ENCODE results near the gene RTF2. TPM values are rescaled to one million over a fixed set of nuclear protein-coding genes. Genes with fewer than 3 reads are reported as not detected.
"Not testable (repeated sequence)": the region's sequence is repeated elsewhere in the genome, so short reads cannot be mapped to it uniquely, and the experiment has no call there.

The RTF2 gene
- total and polyA plus RNA-seq, 7 donors, result 47.6 to 84.6 (median 62.4) TPM

DNA sequence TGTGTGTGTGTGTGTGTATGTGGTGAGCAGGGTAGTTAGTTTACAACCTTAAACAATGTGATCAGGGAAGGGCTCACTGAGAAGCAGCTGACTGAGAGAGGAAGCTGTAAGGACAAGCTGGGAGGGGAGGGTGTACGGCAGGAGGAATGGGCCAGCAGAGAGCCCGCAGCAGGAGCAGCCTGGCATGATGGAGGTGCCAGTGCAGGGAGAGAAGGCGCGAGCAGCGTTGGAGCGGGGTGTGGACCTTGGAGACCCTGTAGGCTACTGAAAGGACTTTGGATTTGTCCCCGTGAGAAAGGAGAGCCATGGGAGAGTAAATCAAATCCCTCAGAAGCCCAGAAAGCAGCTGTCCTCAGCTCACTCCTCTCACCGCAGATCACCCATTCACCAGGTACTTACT is 83.1 kb downstream of the RTF2 start:
- H3K27ac ChIP-seq, result no peak overlapping the region
- WGBS, 2 donors, result 87 to 93% methylated on average over 8 of the region's 8 CpGs
- intact Hi-C loops (cut with DNase I), result loop anchor here (5.0 to 10.0 kb wide), 3 partner anchors 393 to 796 kb away; no protein-coding TSS in a partner anchor
- no peak for DNase-seq
- no peaks in the 10 kb centered on the region for H3K36me3 ChIP-seq
- no peak for TF ChIP-seq POLR2AphosphoS5 (IDR thresholded peaks at IDR 0.05)
- no peak for TF ChIP-seq POLR2A (IDR thresholded peaks at IDR 0.05)
- TF ChIP-seq EP300 (IDR thresholded peaks at IDR 0.05), result no peak
- TF ChIP-seq, protein P1, sequence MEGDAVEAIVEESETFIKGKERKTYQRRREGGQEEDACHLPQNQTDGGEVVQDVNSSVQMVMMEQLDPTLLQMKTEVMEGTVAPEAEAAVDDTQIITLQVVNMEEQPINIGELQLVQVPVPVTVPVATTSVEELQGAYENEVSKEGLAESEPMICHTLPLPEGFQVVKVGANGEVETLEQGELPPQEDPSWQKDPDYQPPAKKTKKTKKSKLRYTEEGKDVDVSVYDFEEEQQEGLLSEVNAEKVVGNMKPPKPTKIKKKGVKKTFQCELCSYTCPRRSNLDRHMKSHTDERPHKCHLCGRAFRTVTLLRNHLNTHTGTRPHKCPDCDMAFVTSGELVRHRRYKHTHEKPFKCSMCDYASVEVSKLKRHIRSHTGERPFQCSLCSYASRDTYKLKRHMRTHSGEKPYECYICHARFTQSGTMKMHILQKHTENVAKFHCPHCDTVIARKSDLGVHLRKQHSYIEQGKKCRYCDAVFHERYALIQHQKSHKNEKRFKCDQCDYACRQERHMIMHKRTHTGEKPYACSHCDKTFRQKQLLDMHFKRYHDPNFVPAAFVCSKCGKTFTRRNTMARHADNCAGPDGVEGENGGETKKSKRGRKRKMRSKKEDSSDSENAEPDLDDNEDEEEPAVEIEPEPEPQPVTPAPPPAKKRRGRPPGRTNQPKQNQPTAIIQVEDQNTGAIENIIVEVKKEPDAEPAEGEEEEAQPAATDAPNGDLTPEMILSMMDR (IDR thresholded peaks at IDR 0.05), result no peak
- H3K4me1 ChIP-seq, result peaks cover 0 to 9% (median 6%) of the 10 kb centered on the region in 4 donors
- no peak overlapping the region for H3K4me3 ChIP-seq
- H3K9me3 ChIP-seq, result no peaks in the 10 kb centered on the region
- H3K27me3 ChIP-seq, result no peaks in the 10 kb centered on the region

DNA sequence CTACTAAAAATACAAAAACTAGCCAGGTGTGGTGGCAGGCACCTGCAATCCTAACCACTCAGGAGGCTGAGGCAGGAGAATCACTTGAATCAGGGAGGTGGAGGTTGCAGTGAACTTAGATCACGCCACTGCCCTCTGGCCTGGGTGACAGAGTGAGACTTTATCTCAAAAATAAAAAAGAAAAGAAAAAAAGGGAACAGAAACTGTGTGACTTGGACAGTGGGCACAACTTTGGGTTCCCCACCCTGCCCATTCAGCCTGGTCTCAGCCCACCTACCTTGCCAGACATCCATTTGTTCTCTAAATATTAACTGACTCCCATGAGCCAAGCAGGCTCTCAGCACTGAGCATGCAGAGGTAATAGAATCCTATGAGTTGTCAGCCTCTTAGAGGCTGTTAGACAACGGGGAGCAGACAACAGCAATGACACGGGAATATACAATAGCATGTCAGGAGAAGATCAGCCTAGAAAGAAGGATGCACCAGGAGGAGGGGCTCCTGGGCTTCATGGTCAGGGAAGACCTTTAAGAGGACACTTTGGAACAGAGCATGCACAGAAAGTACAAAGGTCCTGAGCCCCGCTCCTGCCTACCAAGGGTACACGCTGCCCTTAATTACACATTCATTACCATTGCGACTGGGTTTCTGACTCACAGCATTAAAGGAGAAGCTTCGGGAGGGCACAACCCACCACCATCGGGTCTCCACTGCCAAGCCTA is 84.6 kb downstream of the RTF2 start:
- Histone ChIP-seq H3K4me3 (no peak overlapping the region), H3K27me3 (no peaks in the 10 kb centered on the region), H3K36me3 (no peaks in the 10 kb centered on the region), H3K27ac (no peak overlapping the region), H3K4me1 (peaks cover 0 to 9% (median 6%) of the 10 kb centered on the region in 4 donors), H3K9me3 (no peaks in the 10 kb centered on the region)
- intact Hi-C loops (cut with DNase I), result loop anchor here (5.0 to 10.0 kb wide), 3 partner anchors 392 to 794 kb away; no protein-coding TSS in a partner anchor
- 45 to 73% methylated on average over 8 of the region's 8 CpGs for WGBS, 2 donors
- DNase-seq, result no peak
- TF ChIP-seq EP300 (IDR thresholded peaks at IDR 0.05), result no peak
- no peak for TF ChIP-seq POLR2AphosphoS5 (IDR thresholded peaks at IDR 0.05)
- TF ChIP-seq, protein P1 (IDR thresholded peaks at IDR 0.05), result no peak
- no peak for TF ChIP-seq POLR2A (IDR thresholded peaks at IDR 0.05)

DNA sequence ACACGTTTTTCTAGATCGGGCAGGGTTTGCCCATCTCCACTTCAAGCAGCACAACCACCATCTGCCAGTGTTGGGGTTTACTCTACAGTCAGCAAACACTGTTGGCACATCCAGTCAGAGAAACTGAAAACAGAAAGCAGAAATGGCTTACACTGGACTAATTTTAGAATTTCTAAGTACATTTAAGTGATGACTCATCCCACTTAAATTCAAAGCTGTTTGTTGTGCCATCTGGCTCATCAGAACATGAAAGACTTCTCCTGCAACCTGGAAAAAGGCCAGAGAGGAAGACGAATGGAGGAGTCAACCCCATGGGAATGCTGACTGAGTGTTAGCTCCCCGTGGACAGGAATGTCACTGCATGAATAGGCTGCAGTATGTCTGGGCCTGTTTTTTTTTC is 86.4 kb downstream of the RTF2 start:
- WGBS, 2 donors, result 3 to 15% methylated on average over 4 of the region's 4 CpGs
- Histone ChIP-seq H3K9me3 (no peaks in the 10 kb centered on the region), H3K36me3 (no peaks in the 10 kb centered on the region), H3K27me3 (no peaks in the 10 kb centered on the region), H3K4me3 (no peak overlapping the region), H3K27ac (no peak overlapping the region), H3K4me1 (peaks cover 0 to 9% (median 6%) of the 10 kb centered on the region in 4 donors)
- peak in 3 of 4 donors; percentile 50 to 68 (median 54) for TF ChIP-seq POLR2AphosphoS5 (IDR thresholded peaks at IDR 0.05)
- no peak for TF ChIP-seq EP300 (IDR thresholded peaks at IDR 0.05)
- intact Hi-C loops (cut with DNase I), result loop anchor here (5.0 to 10.0 kb wide), 3 partner anchors 390 to 792 kb away; no protein-coding TSS in a partner anchor
- no peak for DNase-seq

DNA sequence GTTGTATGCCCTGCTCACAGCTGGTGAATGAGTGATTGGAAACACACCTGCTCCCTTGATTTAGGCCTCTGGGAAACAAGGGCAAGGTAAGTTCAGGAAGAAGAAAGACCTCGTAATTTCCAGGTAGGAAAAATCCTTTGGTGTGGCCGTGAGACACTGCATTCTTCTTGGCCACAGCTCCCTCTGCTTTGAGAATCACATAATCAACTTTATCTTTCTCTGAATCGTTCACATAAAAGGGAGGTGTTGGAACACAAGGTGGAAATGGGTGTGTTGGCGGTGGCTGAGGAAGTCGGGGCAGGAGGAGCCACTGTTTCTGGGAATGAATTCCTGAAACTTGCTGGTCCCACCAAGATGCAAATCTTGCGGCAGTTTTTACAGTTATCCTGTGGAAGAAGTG is 90.5 kb downstream of the RTF2 start:
- no peaks in the 10 kb centered on the region for H3K9me3 ChIP-seq
- no peak overlapping the region for H3K27ac ChIP-seq
- H3K4me1 ChIP-seq, result peaks cover 0 to 9% (median 6%) of the 10 kb centered on the region in 4 donors
- DNase-seq, result no peak
- intact Hi-C loops (cut with DNase I), result loop anchor here (10.0 kb wide), 1 partner anchor 386 kb away; no protein-coding TSS in a partner anchor
- TF ChIP-seq POLR2AphosphoS5 (IDR thresholded peaks at IDR 0.05) (no peak), EP300 (IDR thresholded peaks at IDR 0.05) (no peak)
- WGBS, 2 donors, result 38 to 68% methylated on average over 6 of the region's 6 CpGs
- no peaks in the 10 kb centered on the region for H3K36me3 ChIP-seq
- no peak overlapping the region for H3K4me3 ChIP-seq
- no peaks in the 10 kb centered on the region for H3K27me3 ChIP-seq

DNA sequence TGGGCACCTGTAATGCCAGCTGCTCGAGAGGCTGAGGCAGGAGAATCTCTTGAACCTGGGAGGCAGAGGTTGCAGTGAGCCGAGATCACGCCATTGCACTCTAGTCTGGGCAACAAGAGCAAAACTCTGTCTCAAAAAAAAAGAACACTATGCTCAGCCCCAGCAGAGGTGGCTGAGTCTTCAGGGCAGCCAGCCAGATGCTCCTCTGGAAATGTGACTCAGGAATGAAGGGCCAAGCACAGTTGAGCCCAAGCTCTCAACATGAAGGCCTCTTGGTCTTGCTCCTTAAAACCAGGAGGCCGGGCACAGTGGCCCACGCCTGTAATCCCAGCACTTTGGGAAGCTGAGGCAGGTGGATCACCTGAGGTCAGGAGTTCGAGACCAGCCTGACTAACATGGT is 96.1 kb downstream of the RTF2 start:
- H3K4me1 ChIP-seq; H3K9me3 ChIP-seq; H3K4me3 ChIP-seq; intact Hi-C loops (cut with DNase I); H3K27me3 ChIP-seq; H3K36me3 ChIP-seq; DNase-seq; H3K27ac ChIP-seq: not testable (repeated sequence)
- 91% methylated on average over 6 of the region's 6 CpGs for WGBS, 2 donors

DNA sequence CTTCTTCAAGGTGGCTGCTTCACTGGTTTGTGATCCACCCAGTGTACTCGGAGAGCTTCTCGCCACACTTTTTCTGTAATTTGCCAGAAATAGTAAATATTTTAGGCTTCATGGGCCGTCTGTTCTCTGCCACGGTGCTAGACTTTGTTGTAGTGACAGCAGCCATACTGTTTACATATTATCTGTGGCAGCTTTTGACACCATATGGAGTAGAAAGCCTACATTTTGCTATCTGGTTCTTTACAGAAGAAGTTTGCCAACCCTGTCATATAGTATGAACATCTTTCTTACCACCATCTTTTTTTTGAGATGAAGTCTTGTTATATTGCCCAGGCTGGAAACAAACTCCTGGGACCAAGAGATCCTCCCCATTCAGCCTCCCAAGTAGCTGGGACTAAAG is 97.1 kb downstream of the RTF2 start:
- no peak overlapping the region for H3K27ac ChIP-seq
- no peaks in the 10 kb centered on the region for H3K4me1 ChIP-seq
- no peaks in the 10 kb centered on the region for H3K36me3 ChIP-seq
- no peaks in the 10 kb centered on the region for H3K27me3 ChIP-seq
- intact Hi-C loops (cut with DNase I), result no loop called here
- H3K9me3 ChIP-seq, result no peaks in the 10 kb centered on the region
- TF ChIP-seq POLR2AphosphoS5 (IDR thresholded peaks at IDR 0.05) (no peak), POLR2A (IDR thresholded peaks at IDR 0.05) (no peak), EP300 (IDR thresholded peaks at IDR 0.05) (no peak)
- TF ChIP-seq, protein P1 (IDR thresholded peaks at IDR 0.05), result no peak
- 78 to 82% methylated on average over 4 of the region's 4 CpGs for WGBS, 2 donors
- no peak for DNase-seq
- H3K4me3 ChIP-seq, result no peak overlapping the region

Measured in sigmoid colon (tissue), 7 donors.